ENCODE measurements around the gene VCAM1.

VCAM1 gene

DNA sequence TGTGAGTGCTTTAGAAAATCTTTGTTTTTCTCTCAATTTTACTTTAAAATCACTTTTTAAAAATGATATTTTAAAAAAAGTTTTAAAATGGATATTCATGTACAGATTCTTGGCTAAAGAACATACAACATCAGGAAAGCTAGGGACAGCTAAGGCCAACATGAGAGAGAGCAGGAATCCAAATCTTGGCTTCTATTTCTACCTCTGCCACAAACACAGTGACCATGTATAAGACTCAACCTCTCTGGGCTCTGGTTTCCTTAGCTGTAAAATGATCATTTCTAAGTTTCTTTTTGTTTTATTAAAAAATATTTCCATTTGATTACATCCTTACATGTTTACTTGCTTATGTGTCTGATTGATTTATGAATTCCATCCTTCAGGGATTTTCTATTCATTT lies 1.2 kb downstream of the VCAM1 start:
- no peak overlapping the region for H3K4me3 ChIP-seq (ENCODE audit: low read length)
- no peak for DNase-seq (ENCODE audit: low read depth, low spot score)

DNA sequence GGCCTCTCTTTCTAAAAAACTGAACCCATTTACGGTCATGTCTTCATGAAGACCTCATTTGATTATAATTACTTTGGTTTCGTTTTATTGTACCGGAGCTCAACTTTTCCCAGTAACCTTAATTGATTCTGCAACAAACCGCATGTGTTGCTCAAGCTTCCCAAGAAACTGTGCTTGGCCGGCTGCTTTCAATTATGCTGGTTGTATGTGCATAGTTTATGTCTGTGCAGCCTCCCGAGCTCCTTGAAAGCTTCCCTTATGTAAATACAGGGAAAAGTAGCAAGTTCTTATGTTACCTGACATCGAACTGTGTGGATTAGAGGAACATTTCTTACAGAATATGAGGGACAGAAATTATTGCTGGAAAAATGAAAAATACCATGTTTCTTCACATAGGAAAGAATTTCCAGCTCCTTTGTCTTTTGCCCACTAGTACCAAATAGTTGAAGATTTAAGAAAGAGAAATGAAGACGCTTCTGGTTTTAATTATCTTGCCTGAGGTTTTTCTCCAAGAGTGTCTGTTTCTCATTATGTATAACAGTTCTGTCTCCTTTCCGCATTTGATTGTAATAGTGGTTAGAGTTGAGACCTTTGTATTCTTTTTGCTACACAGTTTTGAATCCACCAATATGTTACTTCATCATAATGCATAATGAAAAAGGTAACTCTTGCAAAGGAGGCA lies 2.1 kb downstream of the VCAM1 start:
- H3K4me3 ChIP-seq (ENCODE audit: low read length), result no peak overlapping the region
- no peak for DNase-seq (ENCODE audit: low read depth, low spot score)

DNA sequence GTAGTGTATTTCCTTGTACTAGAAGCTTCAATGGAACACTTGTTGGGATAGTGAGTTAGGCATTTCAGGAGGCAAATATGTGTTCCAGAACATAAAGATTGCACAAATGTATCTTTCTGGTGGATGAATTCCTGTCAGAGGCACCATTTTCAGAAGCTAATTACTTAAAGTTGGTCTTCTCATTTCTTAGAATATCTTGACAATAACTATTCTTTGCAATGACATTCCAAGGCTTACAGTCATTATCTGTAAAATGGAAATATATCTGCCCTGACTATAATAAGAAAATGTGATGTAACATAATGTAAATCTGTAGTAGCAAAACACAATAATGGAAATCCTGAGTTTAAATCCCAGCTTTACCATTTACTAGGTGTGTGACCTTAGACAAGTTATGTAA lies 2.7 kb downstream of the VCAM1 start:
- no peak overlapping the region for H3K4me3 ChIP-seq (ENCODE audit: low read length)
- no peak for DNase-seq (ENCODE audit: low read depth, low spot score)

DNA sequence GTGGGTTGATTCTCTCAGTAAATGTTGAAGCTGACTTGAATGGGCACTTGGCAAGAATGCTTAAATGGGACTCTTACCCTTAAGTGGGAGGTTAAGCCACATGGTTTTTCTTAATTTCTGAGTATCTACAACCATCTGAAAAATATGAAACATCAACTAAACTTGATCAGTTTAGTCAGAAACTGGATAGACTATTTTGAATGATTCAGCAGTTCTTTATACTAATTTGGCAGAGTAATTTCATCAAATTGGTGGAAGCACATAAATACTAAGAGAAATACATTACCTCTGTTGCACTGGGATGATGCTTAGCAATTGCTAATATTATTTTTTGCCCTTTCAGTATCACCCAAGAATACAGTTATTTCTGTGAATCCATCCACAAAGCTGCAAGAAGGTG lies 4.7 kb downstream of the VCAM1 start:
- H3K4me3 ChIP-seq (ENCODE audit: low read length), result no peak overlapping the region
- no peak for DNase-seq (ENCODE audit: low read depth, low spot score)

DNA sequence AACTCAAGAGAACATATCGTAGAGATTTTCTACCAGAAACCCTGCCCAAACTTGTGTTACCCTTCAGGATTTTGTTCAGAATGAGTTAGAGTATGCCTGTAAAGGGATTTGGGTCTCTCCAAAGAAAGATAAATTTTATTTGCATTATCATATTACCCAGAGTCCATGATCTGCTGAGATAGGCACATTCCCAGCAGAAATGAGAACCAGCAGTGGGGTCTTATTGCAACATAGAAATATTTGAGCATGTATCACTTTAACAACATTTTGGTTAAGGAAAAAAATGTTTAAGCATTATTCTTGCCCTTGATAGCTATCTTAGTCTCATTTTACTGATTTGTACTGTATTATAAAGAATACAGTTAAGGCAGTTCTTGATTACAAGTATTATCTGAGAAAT lies 10.6 kb downstream of the VCAM1 start:
- no peak overlapping the region for H3K4me3 ChIP-seq (ENCODE audit: low read length)
- DNase-seq (ENCODE audit: low read depth, low spot score), result no peak

DNA sequence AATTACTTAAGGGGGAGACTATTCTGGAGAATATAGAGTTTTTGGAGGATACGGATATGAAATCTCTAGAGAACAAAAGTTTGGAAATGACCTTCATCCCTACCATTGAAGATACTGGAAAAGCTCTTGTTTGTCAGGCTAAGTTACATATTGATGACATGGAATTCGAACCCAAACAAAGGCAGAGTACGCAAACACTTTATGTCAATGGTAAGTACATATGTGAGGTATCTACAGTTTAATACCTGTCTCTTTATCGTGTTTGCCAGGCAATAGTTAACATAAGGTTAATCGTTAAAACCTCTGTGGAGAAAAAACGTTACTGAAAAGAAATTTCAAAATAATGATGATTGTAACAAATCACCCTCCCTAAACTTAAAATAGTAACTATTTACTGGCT lies 11.8 kb downstream of the VCAM1 start:
- no peak for DNase-seq (ENCODE audit: low read depth, low spot score)
- no peak overlapping the region for H3K4me3 ChIP-seq (ENCODE audit: low read length)

DNA sequence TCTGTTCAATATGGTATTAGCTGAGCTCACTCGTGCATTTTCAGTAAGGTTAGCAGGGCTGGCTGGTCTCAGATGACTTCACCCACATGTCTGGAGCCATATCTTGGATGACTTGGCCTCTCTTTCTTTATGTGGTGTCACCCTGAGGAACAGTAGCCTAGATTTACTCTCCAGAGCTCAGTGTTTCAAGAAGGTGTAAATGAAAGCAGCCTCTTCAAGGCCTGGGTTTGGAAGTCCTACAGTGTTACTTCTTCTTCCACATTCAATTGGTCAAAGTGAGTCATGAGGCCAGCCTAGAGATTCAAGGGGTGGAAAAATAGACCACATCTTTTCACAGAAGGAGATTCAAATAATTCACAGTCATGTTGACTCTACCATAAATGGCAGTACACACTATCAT lies 12.2 kb downstream of the VCAM1 start:
- no peak for DNase-seq (ENCODE audit: low read depth, low spot score)
- no peak overlapping the region for H3K4me3 ChIP-seq (ENCODE audit: low read length)

DNA sequence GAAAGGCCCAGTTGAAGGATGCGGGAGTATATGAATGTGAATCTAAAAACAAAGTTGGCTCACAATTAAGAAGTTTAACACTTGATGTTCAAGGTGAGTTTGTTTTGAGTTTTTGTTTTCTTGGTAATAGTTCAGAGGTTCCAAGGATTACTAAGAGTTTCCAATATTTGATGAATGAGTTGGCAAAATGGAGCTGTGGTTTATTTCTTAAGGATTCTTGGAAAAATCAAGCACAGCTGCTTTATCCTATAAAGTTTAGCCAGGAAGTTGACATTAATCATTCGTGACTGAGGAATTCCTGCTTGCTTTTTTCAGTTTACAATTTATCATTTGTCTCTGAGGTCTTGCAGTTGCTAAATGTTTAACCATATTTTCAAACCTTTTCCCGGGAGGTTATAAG lies 15.1 kb downstream of the VCAM1 start:
- DNase-seq (ENCODE audit: low read depth, low spot score), result no peak
- H3K4me3 ChIP-seq (ENCODE audit: low read length), result no peak overlapping the region

DNA sequence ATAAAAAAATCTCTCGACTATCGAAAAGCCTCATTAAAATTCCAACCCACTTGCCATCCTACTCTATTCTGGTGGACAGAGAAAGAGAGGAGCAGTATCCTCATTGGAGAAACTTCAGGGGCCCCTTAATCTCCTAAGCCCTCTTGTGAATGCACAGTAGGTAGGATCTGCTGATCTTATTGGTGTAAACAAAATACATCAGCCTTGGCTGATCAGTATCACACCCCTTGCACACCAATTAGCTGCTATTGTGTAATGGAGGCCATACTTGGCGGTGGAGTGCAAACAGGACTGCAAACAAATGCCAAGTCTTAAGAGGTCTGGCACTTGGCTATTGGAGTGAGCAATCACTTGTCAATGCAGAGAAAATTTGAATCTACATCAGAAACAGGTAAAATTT lies 15.7 kb downstream of the VCAM1 start:
- H3K4me3 ChIP-seq (ENCODE audit: low read length), result no peak overlapping the region
- no peak for DNase-seq (ENCODE audit: low read depth, low spot score)

DNA sequence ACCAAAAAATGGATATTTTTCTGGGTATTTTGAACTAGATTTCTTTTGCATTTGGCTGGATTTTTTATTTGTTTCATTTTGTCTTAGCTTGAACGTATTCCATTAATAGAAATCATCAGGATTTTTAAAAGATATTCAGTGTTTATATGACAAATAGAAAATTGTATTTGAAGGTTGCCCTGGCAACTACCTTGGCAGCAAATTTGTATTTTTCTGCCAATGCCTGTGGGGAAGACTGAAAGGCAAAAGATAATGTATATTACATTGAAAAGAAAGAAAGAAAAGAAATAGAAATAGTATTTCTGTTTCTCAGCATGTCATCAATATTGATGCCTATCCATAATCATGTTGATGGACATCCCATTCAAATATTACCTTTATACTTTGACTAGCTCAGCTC lies 16.8 kb downstream of the VCAM1 start:
- no peak for DNase-seq (ENCODE audit: low read depth, low spot score)
- no peak overlapping the region for H3K4me3 ChIP-seq (ENCODE audit: low read length)

DNA sequence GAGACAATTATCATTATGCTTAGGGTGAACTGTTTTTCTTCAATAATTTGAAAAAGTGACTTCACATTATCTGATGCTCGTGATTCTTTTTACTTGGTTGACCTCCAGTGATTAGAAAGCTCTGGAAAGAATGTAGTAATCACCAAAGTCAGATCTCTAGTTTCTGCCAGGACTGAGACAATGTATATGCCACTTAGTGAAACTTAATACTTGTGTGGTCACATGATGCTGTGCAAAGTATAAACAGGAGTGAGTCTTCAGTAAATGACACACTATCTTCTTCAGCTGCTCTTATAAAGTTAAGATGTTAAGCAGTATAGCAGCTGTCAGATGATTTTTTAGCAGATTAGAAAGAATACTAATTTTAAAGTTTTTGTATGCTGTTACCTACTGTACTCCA lies 17.2 kb downstream of the VCAM1 start:
- no peak for DNase-seq (ENCODE audit: low read depth, low spot score)
- no peak overlapping the region for H3K4me3 ChIP-seq (ENCODE audit: low read length)

DNA sequence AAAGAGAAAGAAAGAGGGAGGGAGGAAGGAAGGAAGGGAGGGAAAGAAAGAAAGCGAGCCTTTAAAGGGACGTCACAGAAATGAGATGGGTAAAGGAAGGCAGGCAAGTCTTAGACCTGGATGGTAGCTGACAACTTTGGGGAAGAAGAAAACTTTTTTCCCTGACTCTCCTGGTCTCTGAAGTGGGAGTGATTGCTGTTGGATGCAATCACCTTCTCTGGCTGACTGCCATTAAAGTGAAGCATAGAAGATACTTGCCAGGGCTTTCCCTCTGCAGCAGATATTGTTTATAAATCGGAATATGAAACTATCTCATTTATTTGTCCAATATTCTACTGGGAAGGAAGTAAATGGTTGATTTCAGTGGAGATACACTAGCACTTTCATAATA lies 27.0 kb downstream of the VCAM1 start:
- H3K4me3 ChIP-seq (ENCODE audit: low read length), result no peak overlapping the region
- DNase-seq (ENCODE audit: low read depth, low spot score), result no peak

DNA sequence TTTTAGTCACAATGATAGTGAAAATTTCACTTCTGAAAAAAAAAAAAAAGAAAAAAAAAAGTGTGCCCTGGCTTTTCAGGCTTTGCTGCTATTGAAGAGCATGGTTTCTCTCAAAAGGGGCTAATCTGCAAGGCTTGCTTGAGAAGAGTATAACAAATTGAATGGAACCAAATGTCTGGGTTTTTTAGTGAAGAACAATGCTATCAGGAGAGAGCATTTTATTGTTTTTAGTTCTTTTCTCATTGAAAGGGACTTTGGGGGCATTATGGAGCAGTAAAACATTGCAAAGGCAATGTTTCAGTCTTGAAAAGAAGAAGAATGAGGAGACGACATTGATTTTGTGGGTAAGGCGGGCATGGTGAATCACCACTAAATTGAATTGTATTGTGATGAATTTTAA lies 28.2 kb downstream of the VCAM1 start:
- H3K4me3 ChIP-seq (ENCODE audit: low read length), result no peak overlapping the region

DNA sequence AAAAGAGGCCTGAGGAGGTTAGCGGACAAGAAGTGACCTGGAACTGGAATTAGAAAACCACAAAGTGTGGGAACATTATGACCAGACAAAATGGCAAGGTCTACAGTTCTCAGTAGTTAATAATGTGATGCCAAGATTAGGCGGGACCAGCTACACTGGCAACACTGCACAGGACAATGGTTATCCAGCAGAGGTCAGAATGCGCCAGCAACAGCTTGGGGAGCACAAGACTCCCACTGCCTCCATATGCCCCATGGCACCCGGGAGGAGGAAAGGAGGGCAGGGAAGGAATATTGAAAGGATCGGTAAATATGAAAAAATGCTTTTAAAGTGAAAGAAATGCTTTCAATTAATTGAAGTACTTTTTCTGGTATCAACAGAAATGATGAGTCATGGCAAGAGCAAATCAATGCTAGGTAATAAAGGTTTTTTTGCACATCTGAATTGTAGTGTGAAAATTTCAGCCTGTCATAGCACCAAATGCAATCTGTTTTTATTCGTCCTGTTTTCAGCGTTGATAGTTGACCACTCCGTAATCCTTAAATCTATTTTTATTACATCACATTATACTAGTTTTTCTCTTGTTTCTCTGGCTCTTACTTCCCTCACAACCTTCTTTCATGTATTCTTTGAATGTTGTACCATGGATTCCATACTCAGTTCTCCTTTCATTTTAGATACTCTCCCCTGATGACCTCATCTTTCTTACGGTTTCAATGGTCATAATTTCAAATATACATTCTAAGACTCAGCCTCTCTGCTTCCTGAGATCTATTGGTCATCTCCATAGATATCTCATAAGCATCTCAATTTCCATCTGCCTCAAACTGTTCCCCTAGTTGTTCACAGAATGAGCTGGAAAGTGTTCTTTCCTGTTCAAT lies 30.7 kb downstream of the VCAM1 start:
- DNase-seq (ENCODE audit: low read depth, low spot score), result no peak
- H3K4me3 ChIP-seq (ENCODE audit: low read length), result no peak overlapping the region

More for the DNA sequence above, 28.2 kb downstream of the VCAM1 start:
- no peak for DNase-seq (ENCODE audit: low read depth, low spot score)

DNA sequence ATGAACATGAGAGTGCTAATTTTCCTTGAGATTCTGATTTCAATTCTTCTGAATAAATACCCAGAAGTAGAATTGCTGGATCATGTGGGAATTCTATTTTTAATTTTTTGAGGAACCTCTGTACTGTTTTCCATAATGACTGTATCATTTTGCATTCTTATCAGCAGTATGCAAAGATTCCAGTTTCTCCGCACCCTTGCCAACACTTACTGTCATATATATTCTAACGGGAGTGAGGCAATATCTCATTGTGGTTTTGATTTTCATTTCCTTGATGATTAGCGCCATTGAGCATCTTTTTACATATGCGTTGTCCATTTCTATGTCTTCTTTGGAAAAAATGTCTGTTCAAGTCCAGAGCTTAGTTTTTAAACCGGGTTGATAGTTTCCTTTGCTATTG lies 33.2 kb downstream of the VCAM1 start:
- no peak for DNase-seq (ENCODE audit: low read depth, low spot score)

DNA sequence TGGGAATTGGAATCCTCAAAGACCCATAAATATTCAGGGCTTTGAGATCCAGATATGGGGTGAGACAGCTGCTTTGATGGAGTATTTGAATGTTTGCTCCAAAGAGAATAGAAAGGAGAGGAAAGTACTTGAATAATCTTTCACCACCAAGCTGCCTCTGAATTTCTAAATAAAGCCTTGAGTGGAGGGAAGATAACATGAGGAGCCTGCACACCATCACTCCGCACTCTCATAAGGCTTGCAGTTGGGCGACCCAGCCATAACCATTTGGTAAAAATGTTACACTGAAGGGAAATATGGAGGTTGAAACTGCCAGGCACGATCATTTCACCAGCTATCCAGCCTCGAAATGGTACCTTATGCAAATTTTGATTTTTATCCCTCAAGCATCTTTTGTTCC lies 38.4 kb downstream of the VCAM1 start:
- H3K4me3 ChIP-seq (ENCODE audit: low read length), result no peak overlapping the region
- DNase-seq (ENCODE audit: low read depth, low spot score), result no peak

More for the DNA sequence above, 33.2 kb downstream of the VCAM1 start:
- H3K4me3 ChIP-seq (ENCODE audit: low read length), result no peak overlapping the region

DNA sequence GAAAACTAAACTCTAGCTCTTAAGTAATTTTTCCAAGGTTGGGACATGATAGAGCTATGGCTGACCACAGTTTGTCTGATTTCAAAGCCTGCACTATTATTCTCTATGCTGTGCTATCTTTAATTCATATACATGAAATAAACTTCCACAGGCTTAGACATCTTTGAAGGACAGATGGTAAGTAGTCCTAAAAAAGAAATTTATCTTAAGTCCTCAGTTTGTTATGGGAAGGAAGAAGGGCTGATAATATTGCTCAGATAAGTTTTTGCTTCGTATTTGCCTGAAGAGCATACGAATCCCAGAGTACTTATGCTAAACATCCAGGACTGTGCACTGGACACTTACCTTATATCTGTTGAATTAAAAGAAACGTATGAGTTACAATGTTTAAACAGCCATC lies 39.6 kb downstream of the VCAM1 start:
- DNase-seq (ENCODE audit: low read depth, low spot score), result no peak
- no peak overlapping the region for H3K4me3 ChIP-seq (ENCODE audit: low read length)

DNA sequence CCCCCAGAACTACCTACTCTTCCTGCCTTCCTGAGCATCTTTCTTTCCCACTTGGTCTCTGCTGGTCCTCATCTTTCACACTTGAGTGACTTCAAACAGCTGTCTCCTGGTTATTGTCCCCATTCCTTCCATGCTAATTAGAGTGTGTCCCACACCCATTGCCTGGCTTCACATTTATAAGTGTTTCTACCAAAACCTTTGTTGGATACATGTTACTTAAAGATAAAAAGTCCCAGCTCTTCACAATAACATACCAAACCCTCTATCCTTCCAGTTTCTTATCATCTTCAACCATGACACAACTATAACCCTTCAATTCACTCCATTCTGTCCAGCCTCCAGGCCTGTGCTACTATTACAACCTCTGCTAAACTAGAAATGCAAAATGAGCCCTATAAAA lies 41.0 kb downstream of the VCAM1 start:
- no peak for DNase-seq (ENCODE audit: low read depth, low spot score)
- no peak overlapping the region for H3K4me3 ChIP-seq (ENCODE audit: low read length)

DNA sequence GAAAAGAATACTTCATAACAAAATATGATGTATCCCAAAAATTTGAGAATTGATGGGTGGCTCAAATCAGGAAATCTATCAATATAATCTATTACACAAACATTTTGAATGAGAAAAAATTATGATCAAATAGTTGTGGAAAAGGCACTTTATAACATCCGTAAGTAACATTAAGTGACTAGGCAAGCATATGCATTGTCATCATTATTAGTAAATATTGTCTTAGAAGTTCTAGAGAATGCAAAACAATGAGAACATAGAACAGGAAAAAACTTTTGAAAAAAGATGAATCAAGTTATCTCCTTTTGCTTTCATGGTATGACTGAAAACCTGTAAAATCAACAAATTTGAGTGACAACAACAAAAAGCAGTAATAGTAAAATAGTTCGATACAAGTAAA lies 42.9 kb downstream of the VCAM1 start:
- no peak overlapping the region for H3K4me3 ChIP-seq (ENCODE audit: low read length)
- no peak for DNase-seq (ENCODE audit: low read depth, low spot score)

DNA sequence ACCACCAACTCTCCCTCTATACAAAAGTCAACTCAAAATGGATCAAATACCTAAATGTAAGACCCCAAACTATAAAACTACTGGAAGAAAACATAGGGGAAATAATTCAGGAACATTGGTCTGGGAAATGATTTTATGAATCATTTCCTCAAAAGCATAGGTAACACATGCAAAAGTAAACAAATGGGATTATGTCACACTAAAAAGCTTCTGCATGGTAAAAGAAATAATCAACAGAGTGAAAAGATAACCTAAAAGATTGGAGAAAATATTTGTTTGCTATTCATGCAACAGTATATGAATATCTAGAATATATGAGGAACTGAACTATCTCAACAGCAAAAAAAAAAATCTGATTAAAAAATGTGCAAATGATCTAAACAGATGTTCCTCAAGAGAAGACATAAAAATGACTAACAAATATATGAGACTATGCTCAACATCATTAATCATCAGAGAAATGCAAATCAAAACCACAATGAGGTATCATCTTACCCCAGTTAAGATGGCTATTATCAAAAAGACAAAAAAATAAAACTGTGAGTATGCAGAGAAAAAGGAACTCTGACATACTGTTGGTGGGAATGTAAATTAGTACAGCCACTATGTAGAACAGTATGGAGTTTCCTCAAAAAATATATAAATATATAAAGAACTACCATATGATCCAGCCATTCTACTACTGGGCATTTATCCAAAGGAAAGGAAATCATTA lies 47.8 kb downstream of the VCAM1 start:
- H3K4me3 ChIP-seq (ENCODE audit: low read length), result no peak overlapping the region
- no peak for DNase-seq (ENCODE audit: low read depth, low spot score)

Data from Jurkat, Clone E6-1 (cell line).